CD4-positive, alpha-beta T cell treated with Interleukin-4 for 4 hours (primary cell): ENCODE data around the gene CSNK1G1.

Experiments used
- DNase-seq: peaks from one replicate; pipeline ENCODE4 v3.0.0-alpha.2; 2020

CSNK1G1 gene

DNA sequence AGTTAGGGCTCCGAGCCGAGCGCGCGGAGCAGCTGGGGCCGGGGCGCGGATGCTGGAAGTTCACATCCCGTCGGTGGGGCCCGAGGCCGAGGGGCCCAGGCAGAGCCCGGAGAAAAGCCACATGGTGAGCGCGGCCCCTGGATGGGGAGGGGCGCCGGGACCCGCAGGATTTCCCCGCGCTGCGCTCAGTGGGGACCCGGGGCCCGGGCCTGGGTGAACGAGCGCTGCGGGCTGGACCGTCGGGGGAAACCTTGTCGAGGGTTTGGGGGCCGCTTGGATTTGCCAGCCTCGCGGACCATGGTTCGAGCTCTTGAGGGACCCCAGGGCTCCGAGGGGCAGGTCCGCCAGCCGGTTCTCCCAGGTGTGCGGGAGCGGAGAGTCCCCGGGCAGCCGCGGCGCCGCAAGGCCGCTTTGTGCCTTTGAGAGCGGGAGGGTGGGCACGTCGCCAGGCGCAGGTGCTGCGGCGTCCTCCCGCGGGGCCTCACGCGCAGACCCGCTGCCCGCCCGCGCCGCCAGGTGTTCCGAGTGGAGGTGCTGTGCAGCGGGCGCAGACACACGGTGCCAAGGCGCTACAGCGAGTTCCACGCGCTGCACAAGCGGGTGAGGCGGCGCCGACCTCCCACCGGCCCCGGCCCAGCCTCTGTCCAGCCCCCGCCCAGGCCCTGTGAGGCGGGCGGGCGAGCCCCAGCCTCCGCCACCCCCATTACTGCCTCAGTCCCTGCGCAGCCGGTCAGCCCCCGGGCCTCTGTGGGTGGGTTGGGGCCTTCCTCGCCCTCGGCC lies 204.1 kb downstream of the CSNK1G1 start, which contains the start of gene SNX22:
Gene SNX22, plus strand, starts transcription at position 5 of the 780 bp plus-strand sequence. Its CDS starts 45 bp downstream, at position 50.
- peak; percentile 6 for DNase-seq

DNA sequence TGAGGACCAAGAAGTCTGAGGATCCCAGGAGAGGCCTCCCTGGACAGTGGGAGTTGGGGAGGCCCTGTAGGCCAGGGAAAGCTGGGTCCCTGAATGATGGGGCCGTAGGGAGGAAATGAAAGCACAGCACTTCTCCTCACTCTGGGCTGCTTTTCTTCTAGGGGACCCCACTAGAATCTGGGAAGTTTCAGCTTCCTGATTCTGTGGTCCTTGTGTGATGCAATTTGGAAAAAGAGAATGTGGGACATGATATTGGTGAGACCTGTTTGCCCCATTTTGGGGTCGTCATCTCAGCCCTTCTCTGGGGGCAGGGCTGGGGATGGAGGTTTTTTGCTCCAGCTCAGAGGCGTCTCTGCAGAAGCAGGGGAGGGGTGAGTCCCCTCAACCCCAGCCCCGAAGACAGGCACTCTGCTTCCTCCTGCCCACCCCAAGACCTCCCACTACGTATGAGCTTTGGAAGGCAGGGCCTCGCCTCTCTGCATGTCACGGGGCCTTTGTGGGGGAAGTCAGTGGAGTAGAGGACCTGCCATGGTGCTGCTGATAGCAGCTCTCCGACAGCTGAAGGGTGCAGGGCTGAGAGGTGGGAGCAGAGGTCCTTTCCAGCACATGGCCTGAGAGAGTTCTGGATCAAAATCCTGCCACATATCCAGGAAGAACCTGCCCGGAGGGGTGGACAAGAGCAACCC lies 205.9 kb downstream of the CSNK1G1 start:
- no peak for DNase-seq

DNA sequence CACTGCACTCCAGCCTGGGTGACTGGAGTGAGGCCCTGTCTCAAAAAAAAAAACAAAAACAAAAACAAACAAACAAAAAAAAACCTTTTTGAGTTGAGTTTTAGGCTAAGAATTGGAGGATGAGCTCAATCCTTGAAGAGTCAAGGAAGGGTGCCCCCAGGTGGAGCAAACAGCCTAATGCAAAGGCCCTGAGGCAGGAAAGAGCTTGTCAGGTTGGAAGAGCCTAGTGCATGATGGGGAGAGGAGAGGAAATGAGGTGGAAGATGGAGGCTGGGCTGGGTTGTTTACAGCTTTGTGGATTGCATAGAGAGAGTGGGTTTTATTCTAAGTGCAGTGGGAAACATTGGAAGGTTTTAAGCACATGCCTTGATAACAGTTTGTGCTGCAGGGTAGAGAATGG lies 206.5 kb downstream of the CSNK1G1 start:
- DNase-seq = no peak

DNA sequence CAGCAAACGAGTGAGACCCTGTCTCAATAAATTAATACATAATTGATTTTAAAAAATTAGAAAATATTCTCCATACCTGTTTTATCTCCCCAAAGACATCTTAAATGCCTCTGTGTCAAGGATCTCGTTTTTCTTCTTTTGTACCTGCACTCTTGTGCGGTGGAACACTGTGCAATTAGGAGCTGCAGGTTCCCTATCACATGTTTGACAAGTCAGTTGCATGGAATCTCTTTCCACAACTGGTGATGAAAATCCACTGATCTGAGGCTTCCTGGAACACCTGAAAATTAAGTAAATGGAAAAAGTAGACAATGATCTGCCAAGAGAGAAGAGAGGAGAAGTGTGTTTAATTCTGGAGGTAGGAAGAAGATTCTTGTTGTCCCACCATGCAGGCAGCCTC lies 207.4 kb downstream of the CSNK1G1 start:
- DNase-seq = no peak

DNA sequence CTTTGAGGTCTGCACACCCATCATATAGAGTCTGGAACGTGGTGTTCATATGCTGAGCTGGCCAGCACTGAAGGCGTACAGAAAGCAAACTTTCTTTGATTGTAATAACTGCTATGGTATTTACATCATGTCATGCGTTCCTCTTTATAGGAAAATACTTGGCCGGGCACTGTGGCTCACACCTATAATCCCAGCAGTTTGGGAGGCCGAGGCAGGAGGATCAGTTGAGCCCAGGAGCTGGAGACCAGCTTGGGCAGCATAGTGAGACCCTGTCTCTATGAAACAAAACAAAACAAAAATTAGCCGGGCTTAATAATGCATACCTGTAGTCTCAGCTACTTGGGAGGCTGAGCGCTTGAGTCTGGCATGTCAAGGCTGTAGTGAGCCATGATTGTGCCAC lies 207.8 kb downstream of the CSNK1G1 start:
- no peak for DNase-seq

DNA sequence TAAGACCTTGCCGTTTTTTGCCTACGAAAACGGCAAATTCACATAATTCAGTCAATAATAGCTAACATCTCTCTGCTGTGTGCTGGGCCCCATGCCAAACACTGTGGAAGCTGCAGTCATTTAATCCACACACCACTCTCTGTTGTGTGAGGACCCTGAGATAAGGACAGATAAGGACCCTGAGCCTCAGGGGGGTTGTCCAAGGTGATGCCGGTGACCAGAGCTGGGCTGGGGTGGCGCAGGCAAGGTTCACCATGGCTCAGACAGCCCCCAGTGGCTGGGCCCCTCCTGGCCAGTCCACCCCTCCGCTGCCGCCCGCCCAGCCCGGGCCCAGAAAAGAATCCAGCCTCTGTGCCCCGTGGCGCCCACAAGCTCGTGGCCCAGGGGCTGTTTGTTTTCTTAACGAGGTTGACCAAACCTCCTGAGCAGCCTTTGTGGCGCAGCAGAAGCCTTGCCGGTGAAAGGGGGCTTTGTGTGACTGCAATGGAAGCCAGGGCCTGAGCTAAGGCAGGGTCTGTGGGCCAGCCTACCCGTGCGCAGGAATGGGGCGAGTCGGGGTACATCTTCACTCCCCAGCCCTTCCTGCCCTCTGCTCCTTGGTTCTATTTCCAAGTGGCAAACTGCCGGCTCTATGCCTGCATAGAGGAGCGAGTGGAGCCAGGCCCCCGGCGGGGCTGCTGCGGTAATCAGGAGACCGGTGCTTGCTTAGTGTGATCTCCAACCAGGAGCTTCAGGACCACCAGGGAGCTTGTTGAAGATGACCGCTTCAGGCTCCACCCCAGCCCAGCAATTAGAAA lies 208.9 kb downstream of the CSNK1G1 start:
- DNase-seq = no peak

DNA sequence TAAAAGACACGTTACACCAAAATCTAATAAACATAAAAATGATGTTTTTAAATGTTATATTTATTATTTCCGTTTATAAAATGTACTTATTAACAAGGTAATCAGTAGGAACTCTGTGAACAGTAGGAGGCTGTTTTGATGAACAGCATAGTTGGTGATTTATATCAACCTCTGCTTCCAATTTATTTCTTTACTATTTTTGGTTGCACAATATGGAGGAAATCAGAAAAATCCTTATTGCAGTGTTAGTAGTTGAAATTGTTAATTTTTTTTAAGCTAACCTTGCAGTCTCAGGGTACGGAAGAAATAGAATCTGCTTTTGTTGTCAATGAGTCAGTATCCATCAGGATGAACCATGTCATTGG lies 209.5 kb downstream of the CSNK1G1 start:
- DNase-seq = no peak

DNA sequence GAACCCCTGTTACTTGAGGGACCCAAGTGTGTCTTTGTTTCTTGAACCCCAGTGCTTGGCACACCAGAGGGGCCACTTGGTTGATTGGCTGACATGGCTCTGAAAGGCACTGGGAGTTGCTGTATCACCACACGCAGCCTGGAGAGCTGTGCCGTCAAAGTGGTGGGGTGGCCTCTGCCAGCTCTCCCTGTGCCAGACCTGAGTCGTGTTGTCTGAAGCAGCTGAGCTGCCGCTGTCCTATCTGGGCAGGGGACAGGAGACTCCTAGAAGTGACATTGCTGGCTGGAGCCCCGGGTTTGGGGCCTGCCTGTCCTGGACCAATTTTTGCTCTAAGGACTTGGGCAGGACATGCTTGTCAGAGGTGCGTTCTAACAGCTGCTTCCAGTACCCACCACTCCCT lies 209.9 kb downstream of the CSNK1G1 start:
- no peak for DNase-seq

DNA sequence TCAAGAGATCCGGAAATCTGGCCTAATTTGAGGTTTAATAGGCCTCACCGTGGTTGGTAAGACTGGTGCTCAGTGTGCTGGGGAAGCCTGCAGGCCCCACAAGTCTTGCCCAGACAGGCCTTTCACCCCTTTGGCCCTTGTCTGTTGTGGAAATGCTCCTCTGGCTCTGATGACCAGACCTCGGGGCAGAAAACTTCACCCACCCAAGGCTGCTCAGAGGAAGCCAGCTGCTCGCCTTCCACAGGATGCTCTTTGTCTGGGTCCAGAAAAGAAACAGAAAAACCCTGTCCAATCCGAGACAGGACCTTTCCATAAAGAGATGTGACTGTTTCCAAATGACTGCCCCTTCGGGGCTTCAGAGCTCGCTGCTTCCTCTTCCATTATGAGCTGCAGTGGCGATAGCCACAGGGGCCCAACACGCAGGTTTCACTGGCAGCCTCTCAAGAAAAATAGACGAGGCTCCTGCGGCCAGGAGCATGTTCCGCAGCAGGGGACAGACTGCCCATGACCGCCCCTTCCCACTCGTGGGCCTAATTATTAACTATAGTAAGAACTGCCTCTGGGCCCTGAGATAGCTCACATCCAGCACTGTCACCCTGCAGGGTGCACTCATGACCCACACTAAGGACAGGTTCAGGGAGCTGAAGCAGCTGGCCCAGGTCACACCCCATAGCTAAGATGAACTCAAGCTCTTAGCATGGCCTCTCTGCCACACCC lies 211.2 kb downstream of the CSNK1G1 start:
- no peak for DNase-seq

DNA sequence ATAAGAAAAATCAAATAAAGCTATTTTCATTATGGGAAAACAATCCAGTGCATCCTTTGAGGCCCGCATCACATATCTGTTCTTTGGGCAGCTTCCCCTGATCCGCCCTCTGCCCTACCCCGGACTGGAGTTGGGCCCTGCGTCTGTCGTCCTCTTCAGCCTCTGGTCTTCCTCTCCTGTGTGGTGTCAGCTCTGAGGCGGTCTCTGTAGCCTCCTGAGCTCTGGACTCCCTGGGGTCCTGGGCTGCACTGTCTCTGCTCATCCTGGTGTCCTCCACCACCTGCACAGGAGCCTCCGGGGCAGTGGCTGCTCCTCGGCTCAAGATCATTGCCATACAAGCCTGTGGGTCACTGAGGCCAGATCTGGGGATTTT lies 211.8 kb downstream of the CSNK1G1 start:
- no peak for DNase-seq

DNA sequence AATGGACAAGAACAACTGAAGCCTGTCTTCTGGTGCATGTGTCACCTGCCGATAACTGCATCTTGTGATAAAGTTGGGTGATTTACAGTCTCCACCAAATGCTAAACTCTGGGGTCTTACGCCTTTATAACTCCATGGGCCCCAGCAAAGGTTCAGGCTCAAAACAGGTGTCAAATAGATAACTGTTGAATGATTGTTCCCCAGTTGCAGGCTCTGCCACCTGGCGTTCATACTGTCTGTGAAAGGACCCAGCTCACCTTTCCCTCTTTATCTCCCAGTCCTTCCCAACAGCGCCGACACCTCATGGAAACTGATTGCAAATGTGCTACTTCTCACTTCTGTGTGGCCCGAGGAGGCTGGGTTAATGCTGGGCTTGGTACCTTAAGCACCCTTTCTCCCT lies 212.7 kb downstream of the CSNK1G1 start:
- no peak for DNase-seq

DNA sequence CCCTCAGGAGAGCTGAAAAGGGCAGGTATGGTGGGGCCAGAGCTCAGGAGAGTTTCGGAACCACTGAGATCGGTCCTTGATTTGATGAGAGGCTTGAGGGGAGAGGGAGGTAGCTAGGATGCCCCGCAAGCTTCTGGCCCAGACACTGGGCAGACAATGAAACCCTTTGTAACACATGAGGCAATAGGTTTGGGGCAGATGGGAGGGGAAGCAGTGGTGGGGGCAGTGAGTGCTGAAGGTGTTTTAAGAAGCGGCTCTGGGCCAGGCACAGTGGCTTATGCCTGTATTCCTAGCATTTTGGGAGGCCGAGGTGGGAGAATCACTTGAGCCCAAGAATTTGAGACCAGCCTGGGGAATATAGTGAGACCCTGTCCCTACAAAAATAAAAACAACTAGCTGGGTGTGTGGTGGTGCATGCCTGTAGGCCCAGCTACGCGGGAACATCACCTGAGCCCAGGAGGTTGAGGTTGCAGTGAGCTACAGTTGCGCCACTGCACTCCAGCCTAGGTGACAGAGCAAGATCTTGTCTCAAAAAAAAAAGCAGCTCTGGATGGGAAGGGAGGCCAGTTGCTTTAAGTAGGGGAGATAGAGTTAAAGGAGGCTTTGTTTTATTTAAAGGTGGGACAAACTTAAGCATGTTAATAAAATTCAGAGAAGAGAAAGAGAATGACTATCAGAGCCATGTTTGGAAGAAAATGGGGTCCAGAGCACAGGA lies 214.0 kb downstream of the CSNK1G1 start:
- DNase-seq = no peak

DNA sequence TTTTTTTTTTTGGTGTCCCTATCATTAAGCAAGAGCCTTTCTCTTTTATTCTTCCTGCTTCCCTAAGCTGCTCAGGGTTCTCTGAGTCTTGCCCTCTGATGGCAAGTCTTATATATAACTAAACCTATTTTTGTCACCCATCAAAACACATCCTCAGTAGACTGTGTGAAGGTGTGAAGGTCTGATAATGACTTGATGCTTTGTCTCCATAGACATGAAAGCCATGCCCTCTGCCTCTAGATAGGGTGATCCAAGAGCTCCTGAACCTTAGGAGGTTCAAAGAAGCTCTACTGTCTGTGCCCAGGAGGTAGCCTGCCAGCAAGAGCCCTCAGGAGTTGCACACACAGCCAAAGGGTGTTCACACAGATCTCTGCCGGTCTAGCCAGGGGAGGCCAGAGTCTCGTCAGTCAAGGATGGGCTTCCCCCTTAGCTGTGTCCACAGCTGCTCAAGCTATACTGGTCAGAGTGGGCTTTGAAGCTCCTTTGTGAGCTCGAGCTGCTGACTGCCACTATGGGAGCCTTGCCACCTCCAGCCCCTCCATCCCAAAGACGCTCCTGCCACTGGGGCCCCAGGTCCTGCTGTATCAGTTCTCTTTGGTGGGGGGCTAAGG lies 217.5 kb downstream of the CSNK1G1 start:
- DNase-seq = no peak

DNA sequence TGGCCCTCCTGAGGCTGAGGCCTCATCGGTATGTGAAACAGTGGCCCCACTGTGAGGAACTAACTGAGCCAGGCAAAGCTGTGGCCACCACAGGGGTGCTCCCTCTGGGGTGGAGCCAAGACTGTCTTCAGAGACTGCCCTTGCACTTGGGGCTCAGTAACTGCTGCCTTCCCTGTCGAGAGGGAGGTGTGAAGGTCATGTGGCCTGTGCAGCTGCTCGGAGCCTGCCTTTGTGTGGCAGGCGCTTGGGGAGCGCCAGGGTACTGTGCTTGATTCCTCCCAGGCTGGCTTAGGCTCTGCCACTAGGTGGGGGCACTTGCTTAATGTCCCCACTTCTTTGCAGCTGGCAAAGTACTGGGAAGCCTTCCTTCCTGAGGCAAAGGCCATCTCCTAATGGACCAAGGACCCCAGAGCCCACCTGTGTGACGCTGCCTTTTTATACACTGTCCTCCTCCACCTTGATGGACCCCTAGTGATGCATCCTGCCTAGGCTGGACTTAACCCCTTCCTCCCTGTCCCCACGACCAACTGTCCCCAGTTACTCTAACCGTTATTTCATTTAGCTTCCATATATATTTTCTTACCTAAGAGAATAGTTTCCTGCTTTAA lies 218.6 kb downstream of the CSNK1G1 start:
- DNase-seq = no peak

DNA sequence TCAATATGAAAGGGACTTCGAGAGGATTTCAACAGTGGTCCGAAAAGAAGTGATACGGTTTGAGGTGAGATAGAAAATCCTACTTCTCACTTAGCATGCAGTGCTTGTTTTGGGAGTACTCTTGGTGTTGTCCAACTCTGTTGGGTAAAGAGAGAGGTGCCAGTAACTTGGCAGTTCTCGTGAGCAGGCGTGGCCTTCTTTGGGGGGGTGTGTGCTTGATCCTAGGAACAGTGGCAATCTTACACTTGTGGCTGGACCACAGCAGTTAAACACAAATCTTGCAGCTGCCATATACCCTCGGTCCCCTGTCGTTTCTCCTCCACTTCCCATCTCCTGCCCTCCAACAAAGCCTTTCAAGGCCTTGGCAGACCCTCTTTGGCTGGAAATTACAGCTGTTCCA lies 219.6 kb downstream of the CSNK1G1 start:
- DNase-seq = no peak

DNA sequence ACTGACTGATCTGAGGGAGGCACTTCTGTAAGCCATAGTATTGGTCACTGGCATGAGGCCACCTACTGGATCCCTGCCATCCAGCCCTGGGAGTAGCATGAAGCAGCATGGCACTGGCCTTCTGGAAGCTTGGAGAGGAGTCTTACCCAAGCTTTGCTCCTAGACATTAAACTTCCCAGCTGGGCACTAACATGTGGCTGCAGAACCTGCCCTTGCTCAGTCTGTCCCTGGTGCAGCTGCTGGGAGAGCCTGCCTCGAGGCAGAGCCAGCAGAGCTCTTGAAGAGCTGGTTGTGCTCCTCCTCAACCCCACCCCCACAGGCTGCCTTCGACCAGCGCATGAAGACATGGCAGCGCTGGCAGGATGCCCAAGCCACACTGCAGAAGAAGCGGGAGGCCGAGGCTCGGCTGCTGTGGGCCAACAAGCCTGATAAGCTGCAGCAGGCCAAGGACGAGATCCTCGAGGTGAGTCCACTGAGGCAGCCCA lies 221.6 kb downstream of the CSNK1G1 start:
- DNase-seq = no peak

DNA sequence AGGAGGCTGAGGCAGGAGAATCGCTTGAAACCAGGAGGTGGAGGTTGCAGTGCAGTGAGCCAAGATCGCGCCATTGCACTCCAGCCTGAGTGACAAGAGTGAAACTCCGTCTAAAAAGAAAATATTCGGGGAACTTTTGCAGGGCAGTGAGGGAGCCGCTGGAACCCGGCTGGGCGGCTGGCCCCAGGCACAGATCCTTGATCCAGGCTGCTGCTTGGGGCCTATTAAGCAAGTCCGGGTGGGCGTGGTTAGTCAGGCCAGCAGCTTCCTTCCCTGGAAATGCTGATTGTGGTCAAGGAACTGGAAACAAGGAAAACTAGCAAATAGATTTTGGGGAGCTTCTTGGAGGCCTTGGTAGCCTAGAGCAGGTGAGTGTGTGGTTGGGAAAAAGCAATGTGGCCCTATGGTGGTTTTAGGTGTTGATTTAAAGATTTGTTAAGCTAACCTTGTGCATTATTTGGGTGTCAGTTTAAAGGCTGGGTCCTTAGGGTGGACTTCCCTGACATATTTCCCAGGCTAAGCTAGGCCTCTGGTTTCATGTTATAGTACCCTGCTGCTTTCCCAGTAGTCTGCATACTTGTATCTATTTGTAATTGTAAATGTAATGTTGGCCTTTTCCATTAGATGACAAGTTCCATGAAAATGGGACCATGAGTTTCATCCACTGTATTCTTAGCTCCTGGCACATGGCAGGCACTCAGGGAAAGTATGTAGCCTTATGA lies 222.2 kb downstream of the CSNK1G1 start:
- DNase-seq = no peak

DNA sequence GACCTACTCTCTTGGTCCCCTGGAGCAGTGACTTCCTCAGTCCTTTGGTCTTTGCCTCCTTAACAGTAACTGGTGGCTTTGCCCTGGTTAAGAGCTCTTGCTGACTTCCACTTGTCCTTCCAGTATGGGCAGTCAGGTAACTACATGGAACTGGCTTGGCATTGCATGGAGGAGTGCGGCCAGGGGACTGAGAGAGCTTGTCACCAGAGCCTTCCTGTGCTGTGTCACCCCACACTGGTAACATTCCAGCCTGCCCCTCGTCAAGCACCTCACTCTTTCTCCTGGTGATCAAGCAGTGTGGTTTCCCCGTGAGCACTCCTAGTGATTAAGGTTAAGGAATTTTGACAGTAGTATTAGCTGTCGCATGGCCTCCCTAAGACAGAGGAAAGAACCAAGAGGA lies 223.8 kb downstream of the CSNK1G1 start:
- no peak for DNase-seq

DNA sequence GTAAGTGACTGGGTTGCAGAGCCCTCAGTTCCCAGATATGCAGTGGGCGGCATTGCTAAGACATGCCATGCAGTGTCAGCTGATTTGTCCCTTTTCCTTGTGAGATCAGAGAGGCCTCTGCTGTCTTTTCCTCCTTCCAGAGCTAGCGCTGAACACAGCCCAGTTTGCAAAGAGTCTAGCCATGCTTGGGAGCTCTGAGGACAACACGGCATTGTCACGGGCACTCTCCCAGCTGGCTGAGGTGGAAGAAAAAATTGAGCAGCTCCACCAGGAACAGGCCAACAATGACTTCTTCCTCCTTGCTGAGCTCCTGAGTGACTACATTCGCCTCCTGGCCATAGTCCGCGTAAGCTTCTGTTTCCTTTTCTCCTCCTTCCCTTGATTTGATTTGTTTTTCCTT lies 224.4 kb downstream of the CSNK1G1 start:
- no peak for DNase-seq

DNA sequence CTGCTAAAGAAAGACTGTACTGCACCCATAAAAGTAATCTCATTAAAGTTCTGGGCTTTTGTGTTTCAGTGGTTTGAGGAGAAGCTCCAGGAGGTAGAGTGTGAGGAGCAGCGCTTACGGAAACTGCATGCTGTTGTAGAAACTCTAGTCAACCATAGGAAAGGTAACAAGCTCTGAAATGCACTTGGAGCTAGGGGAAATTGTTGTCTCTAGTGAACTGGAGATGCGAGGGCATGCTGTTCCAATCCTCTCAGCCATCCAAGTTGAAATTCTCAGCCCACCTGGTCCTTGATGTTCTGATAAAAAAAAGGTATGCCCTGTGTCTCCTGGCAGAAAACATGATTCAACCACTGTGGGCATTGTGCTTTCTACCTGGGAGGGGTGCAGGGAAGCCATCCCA lies 225.8 kb downstream of the CSNK1G1 start:
- no peak for DNase-seq
